ENCODE results near the gene BBS2.
A peak's percentile ranks its signal among the peaks of the same experiment; 100 is the strongest.

BBS2 gene

GRCh38 chr16:56475201-56475600 is 44.6 kb downstream of the BBS2 start:
- no peak for DNase-seq

GRCh38 chr16:56470666-56471065 is 49.2 kb downstream of the BBS2 start:
- DNase-seq = no peak

GRCh38 chr16:56470232-56470631 is 49.6 kb downstream of the BBS2 start:
- no peak for DNase-seq

GRCh38 chr16:56469748-56470147 is 50.1 kb downstream of the BBS2 start:
- DNase-seq = no peak

- DNase-seq = no peak
Observed at GRCh38 chr16:56468800-56469199, 51.0 kb downstream of the BBS2 start.

- no peak for DNase-seq
Observed at GRCh38 chr16:56466344-56466743, 53.5 kb downstream of the BBS2 start.

GRCh38 chr16:56463153-56463552 is 56.7 kb downstream of the BBS2 start:
- DNase-seq = no peak

GRCh38 chr16:56462064-56462796 is 57.6 kb downstream of the BBS2 start:
- DNase-seq = no peak

- DNase-seq = no peak
Observed at GRCh38 chr16:56460101-56460500, 59.7 kb downstream of the BBS2 start.

- no peak for DNase-seq
Observed at GRCh38 chr16:56457927-56458470, 61.8 kb downstream of the BBS2 start.

GRCh38 chr16:56451753-56452689 is 67.8 kb downstream of the BBS2 start:
- DNase-seq = no peak

GRCh38 chr16:56450986-56451752 is 68.7 kb downstream of the BBS2 start, which contains the start of the genes NUDT21 and OGFOD1:
NUDT21 (minus strand) TSS chr16:56451332; CDS start chr16:56451202, 130 bp downstream.
OGFOD1 (plus strand) TSS chr16:56451554; CDS start chr16:56451613, 59 bp downstream.
- DNase-seq = peak; percentile 85

- no peak for DNase-seq
Observed at GRCh38 chr16:56450275-56450985, 69.4 kb downstream of the BBS2 start.

GRCh38 chr16:56448005-56448404 is 71.8 kb downstream of the BBS2 start:
- no peak for DNase-seq

GRCh38 chr16:56447286-56447685 is 72.5 kb downstream of the BBS2 start:
- DNase-seq = no peak

GRCh38 chr16:56438038-56438437 is 81.8 kb downstream of the BBS2 start:
- DNase-seq = no peak

- DNase-seq = no peak
Observed at GRCh38 chr16:56436258-56436657, 83.6 kb downstream of the BBS2 start.
